Measurements from ENCODE around the gene DHRS4.

Gene DHRS4

DNA sequence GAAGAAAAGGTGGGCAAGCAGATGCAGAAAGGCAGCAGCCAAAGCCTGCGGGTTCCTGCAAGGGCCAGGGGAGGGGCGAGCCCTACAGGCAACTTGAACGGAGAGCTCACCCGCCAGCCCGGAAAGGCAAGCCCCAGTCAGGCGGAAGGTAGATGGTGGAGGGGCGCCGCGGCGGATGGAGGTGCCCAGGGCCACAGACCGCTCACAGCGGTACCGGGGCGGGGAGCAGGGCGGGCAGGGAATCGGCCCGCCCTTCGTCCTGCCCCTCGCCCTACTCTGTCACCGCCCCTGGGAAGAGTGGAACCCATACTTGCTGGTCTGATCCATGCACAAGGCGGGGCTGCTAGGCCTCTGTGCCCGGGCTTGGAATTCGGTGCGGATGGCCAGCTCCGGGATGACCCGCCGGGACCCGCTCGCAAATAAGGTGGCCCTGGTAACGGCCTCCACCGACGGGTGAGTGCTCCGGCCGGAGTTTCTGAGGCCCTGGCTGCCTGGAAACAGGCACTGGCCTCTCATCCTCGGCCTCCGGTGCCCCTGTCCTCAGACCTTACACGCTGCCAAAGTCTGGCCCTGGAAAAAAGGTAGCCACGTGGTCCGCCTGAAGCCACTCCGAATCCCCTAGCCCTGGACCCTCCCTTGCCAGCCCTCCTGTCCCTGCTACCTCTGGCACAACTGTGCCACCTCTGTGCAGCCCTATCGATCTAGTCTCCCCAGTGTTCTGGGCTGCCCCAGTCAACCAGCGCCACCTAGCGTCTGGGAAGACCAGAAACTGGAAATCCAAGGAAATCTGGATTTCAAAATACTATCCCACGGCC, at the start of gene DHRS4:
TSS of gene DHRS4 (plus strand) at position 307 of the 815 bp plus-strand sequence. CDS start at position 326, 19 bp downstream.
- H3K4me1 Mint-ChIP-seq: peaks cover 21% of the 10 kb centered on the region
- H3K4me3 Mint-ChIP-seq: peak within 1 kb of the TSS; percentile 100
- H3K9me3 Mint-ChIP-seq: no peaks in the 10 kb centered on the region
- no peaks in the 10 kb centered on the region for H3K27me3 Mint-ChIP-seq
- ATAC-seq (ENCODE audit: low read depth) (peak; percentile 88), DNase-seq (ENCODE audit: low spot score in 2 of 2) (peak; percentile 71 to 74)
- peaks cover 9% of the 10 kb centered on the region for H3K36me3 Mint-ChIP-seq
- peak within 1 kb of the TSS; percentile 82 for H3K27ac Mint-ChIP-seq

DNA sequence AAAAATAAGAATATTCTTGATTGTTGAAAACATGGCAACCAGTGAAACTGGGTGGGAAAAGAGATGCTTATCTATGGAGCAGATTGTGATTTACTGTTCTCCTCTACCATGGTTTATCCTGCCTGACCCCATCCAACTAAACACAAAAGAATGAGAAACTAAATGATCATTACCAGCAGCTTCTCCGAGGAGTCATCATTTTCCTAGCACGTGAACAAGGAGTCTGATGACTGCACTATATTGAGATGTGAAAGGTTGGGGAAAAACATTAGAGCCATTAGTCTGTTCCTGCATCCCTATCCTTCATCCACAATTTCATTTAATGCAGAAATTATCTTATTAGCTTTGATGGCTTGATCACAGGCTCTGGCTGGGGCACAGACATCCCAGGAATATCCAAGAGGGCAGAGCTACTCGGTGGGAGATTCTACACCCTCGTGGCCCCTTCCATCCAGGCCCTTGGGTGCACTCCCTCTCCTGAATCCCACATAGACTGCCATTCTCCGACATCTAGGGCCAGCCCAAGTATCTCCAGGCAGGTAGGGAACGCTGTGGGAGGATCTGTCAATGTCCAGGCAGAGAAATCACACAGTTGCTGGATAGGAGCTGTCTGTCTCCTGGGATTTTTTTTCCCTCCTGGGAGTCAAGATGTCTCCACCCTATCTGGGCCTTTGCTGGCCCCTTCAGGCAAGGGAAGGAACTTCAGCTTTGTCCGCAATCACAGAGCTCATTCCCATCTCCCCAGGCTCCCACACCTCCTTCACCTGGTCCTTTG, 43.3 kb upstream of the DHRS4 start:
- Mint-ChIP-seq H3K27me3 (peaks cover 13% of the 10 kb centered on the region), H3K4me1 (no peaks in the 10 kb centered on the region), H3K4me3 (no peak overlapping the region), H3K9me3 (peaks cover 1% of the 10 kb centered on the region), H3K27ac (no peak overlapping the region), H3K36me3 (no peaks in the 10 kb centered on the region)
- no peak for DNase-seq (ENCODE audit: low spot score in 2 of 2)
- ATAC-seq (ENCODE audit: low read depth): no peak

DNA sequence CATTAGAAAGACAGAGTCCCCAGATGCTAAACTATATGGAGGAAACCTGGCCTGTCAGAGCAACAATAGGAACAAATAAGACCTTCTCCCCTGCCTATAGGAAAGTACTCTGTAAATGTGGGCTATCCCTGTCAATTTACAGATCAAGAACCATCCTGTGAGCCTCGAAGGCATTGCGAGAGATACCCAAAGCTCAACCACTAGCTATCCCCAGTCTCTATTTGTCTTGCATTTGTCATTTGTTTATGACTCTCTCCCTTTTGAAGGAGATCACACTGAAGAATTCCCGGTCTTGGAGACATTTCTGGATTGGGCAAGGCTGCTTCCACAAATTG, 42.7 kb upstream of the DHRS4 start:
- peaks cover 13% of the 10 kb centered on the region for H3K27me3 Mint-ChIP-seq
- DNase-seq (ENCODE audit: low spot score in 2 of 2) (no peak), ATAC-seq (ENCODE audit: low read depth) (no peak)
- H3K4me1 Mint-ChIP-seq: no peaks in the 10 kb centered on the region
- H3K9me3 Mint-ChIP-seq: peaks cover 1% of the 10 kb centered on the region
- H3K36me3 Mint-ChIP-seq: no peaks in the 10 kb centered on the region
- no peak overlapping the region for H3K4me3 Mint-ChIP-seq
- H3K27ac Mint-ChIP-seq: no peak overlapping the region

DNA sequence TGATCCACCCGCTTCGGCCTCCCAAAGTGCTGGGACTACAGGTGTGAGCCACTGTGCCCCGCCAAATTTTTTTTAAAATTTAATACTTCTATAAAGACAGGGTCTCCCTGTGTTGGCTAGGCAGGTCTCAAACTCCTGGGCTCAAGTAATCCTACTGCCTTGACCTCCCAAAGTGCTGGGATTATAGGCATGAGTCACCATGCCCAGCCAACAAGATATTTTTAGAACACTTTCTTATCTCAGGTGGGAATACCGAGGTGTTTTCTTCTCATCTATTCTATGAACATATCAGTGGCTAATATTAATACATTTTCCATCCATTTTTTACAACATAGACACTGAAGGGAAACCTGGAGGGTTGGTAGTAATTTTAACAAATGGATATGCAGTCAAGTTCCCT, 38.0 kb upstream of the DHRS4 start:
- Mint-ChIP-seq H3K4me3 (no peak overlapping the region), H3K9me3 (peaks cover 8% of the 10 kb centered on the region), H3K36me3 (peaks cover 5% of the 10 kb centered on the region), H3K27ac (no peak overlapping the region), H3K27me3 (peaks cover 5% of the 10 kb centered on the region), H3K4me1 (no peaks in the 10 kb centered on the region)
- ATAC-seq (ENCODE audit: low read depth) (no peak), DNase-seq (ENCODE audit: low spot score in 2 of 2) (no peak)

DNA sequence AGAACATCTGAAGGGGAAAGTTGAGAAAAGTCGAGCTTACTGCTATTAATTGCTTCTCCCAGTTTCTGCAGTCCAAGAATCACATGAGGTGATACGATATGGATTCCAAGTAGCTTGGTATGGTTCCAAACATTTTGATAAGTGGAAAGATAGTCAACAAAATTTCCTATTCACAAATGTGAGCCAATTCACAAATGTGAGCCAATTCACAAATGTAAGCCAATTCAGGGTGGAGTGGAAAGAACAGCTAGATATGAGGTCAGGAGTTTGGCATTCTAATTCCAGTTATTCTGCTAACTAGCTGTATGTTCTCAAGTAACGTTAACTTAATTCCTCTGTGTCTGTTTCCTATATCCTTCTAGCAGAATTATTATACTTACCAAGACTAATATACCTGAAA, 37.6 kb upstream of the DHRS4 start:
- H3K27me3 Mint-ChIP-seq: peaks cover 5% of the 10 kb centered on the region
- no peak for ATAC-seq (ENCODE audit: low read depth)
- no peak overlapping the region for H3K4me3 Mint-ChIP-seq
- H3K27ac Mint-ChIP-seq: no peak overlapping the region
- H3K36me3 Mint-ChIP-seq: peaks cover 5% of the 10 kb centered on the region
- H3K9me3 Mint-ChIP-seq: peaks cover 8% of the 10 kb centered on the region
- no peaks in the 10 kb centered on the region for H3K4me1 Mint-ChIP-seq
- no peak for DNase-seq (ENCODE audit: low spot score in 2 of 2)

DNA sequence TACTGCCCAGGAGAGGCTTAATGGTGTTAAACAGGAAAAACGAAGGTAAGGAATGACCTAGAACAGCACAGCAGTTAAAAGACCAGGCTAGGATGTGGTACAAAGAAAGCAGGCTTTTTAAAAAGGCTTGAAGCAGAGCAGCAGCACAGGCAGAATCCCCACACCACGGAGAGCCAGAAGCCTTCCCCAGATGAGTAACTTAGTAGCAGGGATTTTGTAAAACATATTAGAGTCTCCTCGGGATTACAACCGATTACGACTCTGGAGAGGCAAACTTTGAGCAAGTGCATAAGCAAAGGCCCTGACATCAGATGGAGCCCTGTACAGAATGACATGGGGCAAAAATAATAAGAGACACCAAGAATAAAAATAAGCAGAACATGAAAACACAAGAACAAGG, 37.1 kb upstream of the DHRS4 start:
- Mint-ChIP-seq H3K9me3 (peaks cover 8% of the 10 kb centered on the region), H3K4me1 (no peaks in the 10 kb centered on the region), H3K27me3 (peaks cover 5% of the 10 kb centered on the region), H3K27ac (no peak overlapping the region), H3K4me3 (no peak overlapping the region), H3K36me3 (peaks cover 5% of the 10 kb centered on the region)
- no peak for DNase-seq (ENCODE audit: low spot score in 2 of 2)
- no peak for ATAC-seq (ENCODE audit: low read depth)

DNA sequence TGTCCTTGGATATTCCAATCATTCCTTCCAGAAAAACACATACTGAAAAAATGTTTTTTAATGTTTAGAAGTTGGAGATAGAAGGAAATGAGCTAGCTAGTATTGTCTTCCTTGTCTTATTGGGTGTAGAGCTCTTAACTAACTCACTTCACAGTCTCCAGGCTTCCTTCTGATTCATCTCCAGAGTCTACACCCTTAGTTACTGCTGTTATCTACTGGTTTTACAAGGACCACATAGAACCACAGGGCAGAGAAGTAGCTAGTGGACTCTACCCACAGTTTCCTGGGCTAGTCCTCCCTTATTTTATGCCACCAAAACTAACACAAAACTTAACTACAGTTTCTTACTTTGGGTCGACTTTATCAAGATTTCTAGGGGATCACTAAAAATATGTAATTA, 31.0 kb upstream of the DHRS4 start:
- Mint-ChIP-seq H3K9me3 (peaks cover 5% of the 10 kb centered on the region), H3K36me3 (peaks cover 2% of the 10 kb centered on the region), H3K27me3 (no peaks in the 10 kb centered on the region), H3K27ac (no peak overlapping the region), H3K4me3 (no peak overlapping the region), H3K4me1 (no peaks in the 10 kb centered on the region)
- no peak for ATAC-seq (ENCODE audit: low read depth)
- DNase-seq (ENCODE audit: low spot score in 2 of 2): no peak

DNA sequence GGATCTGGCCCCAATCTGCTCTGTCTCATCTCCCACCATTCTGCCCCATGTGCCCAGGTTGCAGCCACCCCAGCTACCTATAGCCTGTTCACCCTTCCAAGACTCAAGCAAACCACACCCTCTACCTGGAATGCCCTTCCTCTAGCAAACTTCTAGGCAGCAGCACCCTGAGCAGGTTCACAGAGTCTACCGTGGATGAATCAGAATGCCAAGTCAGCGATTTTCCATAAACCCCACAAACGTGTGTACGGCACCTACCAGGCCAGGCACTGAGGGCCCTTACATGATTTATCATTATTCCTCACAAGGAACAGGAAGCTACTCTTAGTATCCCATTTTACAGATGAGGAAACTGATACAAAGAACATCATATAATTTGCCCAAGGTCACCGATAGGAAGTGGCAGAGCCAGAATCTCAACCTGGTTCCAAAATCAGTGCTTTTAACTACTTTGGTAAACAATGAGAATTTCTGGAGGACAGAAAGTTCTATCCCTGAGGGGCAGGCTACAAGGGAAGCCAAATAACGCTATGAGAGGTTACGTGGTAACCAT, 28.0 kb upstream of the DHRS4 start:
- Mint-ChIP-seq H3K4me3 (no peak overlapping the region), H3K27me3 (no peaks in the 10 kb centered on the region), H3K36me3 (no peaks in the 10 kb centered on the region), H3K9me3 (no peaks in the 10 kb centered on the region), H3K27ac (no peak overlapping the region), H3K4me1 (no peaks in the 10 kb centered on the region)
- ATAC-seq (ENCODE audit: low read depth) (no peak), DNase-seq (ENCODE audit: low spot score in 2 of 2) (no peak)

DNA sequence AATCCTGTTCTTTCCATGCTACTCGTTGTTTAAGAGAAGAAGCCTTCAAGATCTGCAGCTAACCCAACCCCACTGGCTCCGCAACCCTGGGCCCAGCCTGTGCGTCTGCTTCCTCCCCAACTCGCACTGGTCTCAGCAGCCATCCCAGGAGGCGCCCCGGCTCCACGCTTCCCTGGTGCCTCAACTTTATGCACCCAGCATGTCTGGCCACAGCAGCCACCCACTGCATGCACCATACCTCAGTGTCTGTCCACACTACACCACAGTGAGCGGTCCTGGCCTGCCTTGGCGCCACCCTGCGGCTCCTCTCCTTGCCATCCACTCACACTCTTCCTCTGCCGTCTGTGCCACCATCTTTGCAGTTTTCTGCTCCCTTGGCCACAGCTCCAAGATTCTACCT, 27.0 kb upstream of the DHRS4 start:
- no peaks in the 10 kb centered on the region for H3K9me3 Mint-ChIP-seq
- H3K4me3 Mint-ChIP-seq: no peak overlapping the region
- no peak for ATAC-seq (ENCODE audit: low read depth)
- no peaks in the 10 kb centered on the region for H3K4me1 Mint-ChIP-seq
- H3K27me3 Mint-ChIP-seq: no peaks in the 10 kb centered on the region
- no peaks in the 10 kb centered on the region for H3K36me3 Mint-ChIP-seq
- no peak for DNase-seq (ENCODE audit: low spot score in 2 of 2)
- no peak overlapping the region for H3K27ac Mint-ChIP-seq

DNA sequence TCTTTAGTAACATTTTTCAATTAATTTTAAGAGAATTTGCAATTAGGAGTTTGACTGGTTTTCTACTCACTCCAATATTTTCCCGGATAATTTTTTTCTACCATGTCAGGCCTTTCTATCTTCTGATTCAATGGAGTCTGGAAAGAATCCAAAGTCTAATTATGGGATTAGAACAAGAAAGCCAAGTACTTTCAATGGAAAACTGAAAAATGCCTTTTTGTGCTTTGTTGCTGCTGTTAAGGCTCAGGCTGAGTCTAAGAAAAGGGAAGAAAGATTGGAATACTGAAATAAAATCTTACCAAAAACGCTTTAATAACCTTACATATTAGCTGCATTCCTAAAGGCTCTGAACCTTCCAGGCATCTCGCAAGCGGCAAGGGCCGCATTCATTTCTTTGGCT, 24.4 kb upstream of the DHRS4 start:
- Mint-ChIP-seq H3K36me3 (peaks cover 1% of the 10 kb centered on the region), H3K9me3 (no peaks in the 10 kb centered on the region), H3K27me3 (no peaks in the 10 kb centered on the region), H3K27ac (no peak overlapping the region), H3K4me3 (no peak overlapping the region), H3K4me1 (no peaks in the 10 kb centered on the region)
- no peak for ATAC-seq (ENCODE audit: low read depth)
- no peak for DNase-seq (ENCODE audit: low spot score in 2 of 2)

DNA sequence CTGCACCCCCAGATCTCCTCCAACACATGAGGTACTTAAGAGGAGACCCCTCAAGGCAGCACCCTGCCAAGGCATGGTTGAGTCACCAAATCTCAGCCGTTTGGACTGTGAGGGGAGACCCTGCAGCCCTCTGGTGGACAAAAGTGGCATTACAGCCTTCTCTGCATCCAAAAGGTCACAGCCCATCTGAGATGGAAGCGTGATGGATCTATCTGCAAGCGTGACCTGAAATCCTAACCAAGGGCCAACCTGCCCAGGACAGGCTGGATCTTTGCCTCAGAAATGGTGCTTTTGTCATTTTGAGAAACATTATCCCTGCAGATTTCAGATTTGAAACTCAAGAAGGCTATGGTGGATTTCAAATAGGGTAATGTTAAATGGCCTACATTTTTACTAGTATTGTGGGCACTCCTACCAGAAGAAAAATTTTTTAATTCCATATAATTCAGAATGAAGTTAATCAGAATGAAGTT, 23.7 kb upstream of the DHRS4 start:
- peaks cover 1% of the 10 kb centered on the region for H3K36me3 Mint-ChIP-seq
- H3K27me3 Mint-ChIP-seq: no peaks in the 10 kb centered on the region
- H3K9me3 Mint-ChIP-seq: no peaks in the 10 kb centered on the region
- peak; percentile 78 to 83 for DNase-seq (ENCODE audit: low spot score in 2 of 2)
- H3K4me1 Mint-ChIP-seq: no peaks in the 10 kb centered on the region
- H3K4me3 Mint-ChIP-seq: no peak overlapping the region
- H3K27ac Mint-ChIP-seq: no peak overlapping the region
- ATAC-seq (ENCODE audit: low read depth): peak; percentile 78

DNA sequence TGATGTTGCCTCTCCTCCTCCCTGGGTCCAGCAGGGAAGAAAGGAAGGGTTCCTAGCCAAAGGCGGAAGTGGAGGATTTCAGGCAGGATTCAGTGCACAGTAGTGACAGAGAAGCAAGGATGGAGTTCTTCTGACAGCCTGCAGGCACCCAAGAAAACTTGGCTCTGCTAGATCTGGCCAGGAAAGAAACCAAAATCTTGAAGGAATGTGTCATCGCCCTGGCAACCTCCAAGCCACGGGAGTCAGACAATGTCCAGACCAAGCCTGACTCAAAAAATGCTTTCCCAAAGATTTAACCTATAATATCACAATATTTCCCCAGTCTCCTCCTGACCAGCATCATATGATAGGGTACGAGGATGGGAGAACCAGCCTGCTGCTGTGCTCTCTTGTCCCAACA, 22.8 kb upstream of the DHRS4 start:
- no peaks in the 10 kb centered on the region for H3K4me1 Mint-ChIP-seq
- ATAC-seq (ENCODE audit: low read depth) (no peak), DNase-seq (ENCODE audit: low spot score in 2 of 2) (no peak)
- peaks cover 1% of the 10 kb centered on the region for H3K36me3 Mint-ChIP-seq
- H3K4me3 Mint-ChIP-seq: no peak overlapping the region
- H3K27me3 Mint-ChIP-seq: no peaks in the 10 kb centered on the region
- H3K9me3 Mint-ChIP-seq: no peaks in the 10 kb centered on the region
- no peak overlapping the region for H3K27ac Mint-ChIP-seq

DNA sequence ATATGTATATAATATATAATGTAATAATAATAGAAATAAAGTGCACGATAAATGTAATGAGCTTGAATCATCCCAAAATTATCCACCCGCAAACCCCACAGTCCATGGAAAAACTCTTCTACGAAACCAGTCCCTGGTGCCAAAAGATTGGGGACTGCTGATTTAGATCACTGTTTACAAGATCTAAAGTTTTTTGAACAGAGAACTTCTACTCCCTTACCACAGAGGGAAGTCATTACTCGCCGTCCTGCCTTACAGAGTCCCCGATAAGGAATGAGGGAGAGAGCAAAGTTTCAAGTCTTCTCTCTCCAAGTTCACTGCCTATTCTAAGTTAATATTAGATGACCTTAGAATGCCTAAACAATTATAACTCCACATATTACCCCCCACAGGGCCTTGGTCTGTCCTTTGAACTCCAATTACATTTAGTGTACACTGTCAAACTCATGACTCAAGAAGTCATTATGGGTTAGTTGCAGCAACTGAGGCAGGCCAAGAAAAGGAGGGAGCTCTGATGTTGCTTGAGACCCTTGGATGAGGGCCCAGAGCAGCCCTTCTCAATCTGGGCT, 21.8 kb upstream of the DHRS4 start:
- Mint-ChIP-seq H3K4me1 (no peaks in the 10 kb centered on the region), H3K27ac (no peak overlapping the region), H3K27me3 (peaks cover 2% of the 10 kb centered on the region), H3K4me3 (no peak overlapping the region), H3K9me3 (no peaks in the 10 kb centered on the region), H3K36me3 (peaks cover 1% of the 10 kb centered on the region)
- ATAC-seq (ENCODE audit: low read depth): no peak
- no peak for DNase-seq (ENCODE audit: low spot score in 2 of 2)

DNA sequence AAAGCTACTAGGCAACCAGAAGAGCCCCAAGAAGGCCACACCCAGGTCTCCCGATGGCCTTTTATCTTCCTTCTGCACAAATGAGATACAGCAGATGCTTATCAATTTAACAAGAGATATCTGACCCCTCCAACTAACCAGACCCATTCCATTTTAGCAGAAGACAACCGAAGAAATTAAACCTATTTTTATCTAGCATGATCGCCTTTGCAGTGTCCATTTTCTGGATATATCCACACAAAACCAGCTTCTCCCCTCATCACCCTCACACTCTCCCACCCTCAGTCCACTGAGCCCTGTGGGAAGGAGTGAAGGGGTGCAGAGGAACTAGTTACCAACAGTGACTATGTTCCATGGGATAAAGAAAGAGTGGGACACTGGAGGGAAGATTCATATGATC, 20.9 kb upstream of the DHRS4 start:
- DNase-seq (ENCODE audit: low spot score in 2 of 2) (no peak), ATAC-seq (ENCODE audit: low read depth) (no peak)
- H3K36me3 Mint-ChIP-seq: peaks cover 1% of the 10 kb centered on the region
- H3K27me3 Mint-ChIP-seq: peaks cover 2% of the 10 kb centered on the region
- no peak overlapping the region for H3K27ac Mint-ChIP-seq
- H3K9me3 Mint-ChIP-seq: no peaks in the 10 kb centered on the region
- H3K4me3 Mint-ChIP-seq: no peak overlapping the region
- H3K4me1 Mint-ChIP-seq: no peaks in the 10 kb centered on the region
